Kidney epithelial cell (primary cell): Measurements from ENCODE around the gene MYO16. TPM values are rescaled to one million over a fixed set of nuclear protein-coding genes. Genes with fewer than 3 reads are reported as not detected.

Experiments used
- DNase-seq: peaks from one replicate; pipeline ENCODE4 v3.0.0-alpha.2; 2010; ENCODE audit warnings: low read depth
- H3K27me3 ChIP-seq: 2 replicates; pipeline ENCODE4 v1.6.0; 2011; ENCODE audit warnings: low read length; ENCODE audit not compliant: control insufficient read depth, insufficient read depth
- H3K36me3 ChIP-seq: 2 replicates; pipeline ENCODE4 v1.5.1; 2011; ENCODE audit warnings: low read length; ENCODE audit not compliant: control insufficient read depth, insufficient read depth
- H3K4me3 ChIP-seq: 2 replicates; pipeline ENCODE4 v1.5.1; 2011; ENCODE audit warnings: low read depth, mild to moderate bottlenecking, control low read depth, low read length
- total RNA-seq: library from RNA; depleted of rRNA; stranded (reverse); fragments of >200 nt; gene quantifications from 2 replicates; pipeline ENCODE4 v1.2.3, GENCODE V29; 2015
- TF ChIP-seq, protein P1 (sequence below): IDR thresholded peaks from 2 replicates; pipeline ENCODE4 v1.5.1; 2011; ENCODE audit warnings: mild to moderate bottlenecking, moderate library complexity, low read length, control low read depth, inconsistent platforms; ENCODE audit not compliant: insufficient read depth, poor library complexity, severe bottlenecking

The MYO16 gene
- total RNA-seq, 1 donor from 2014 or later: 0.38 TPM

DNA sequence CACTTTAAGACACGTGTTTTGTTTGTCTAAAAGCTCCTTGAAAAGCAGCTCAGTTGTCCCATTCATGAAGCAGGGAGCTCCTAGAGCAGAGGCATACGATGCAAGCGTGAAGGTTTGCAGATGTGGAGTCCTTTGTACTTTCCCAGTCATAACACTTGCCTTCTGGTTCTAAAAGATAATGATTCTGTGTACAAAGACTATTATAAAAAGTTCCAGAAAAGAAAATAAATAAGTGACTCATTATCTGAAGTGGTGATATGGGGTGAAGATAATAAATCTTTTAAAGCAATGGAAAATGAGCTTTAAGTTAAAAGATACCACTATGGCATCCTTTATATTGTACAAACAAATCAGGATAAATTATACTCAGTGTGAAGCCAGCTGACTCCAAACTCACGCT is 569.9 kb downstream of the MYO16 start:
- no peak for DNase-seq
- Histone ChIP-seq H3K4me3 (no peak overlapping the region), H3K27me3 (no peaks in the 10 kb centered on the region), H3K36me3 (no peaks in the 10 kb centered on the region)
- TF ChIP-seq, protein P1, sequence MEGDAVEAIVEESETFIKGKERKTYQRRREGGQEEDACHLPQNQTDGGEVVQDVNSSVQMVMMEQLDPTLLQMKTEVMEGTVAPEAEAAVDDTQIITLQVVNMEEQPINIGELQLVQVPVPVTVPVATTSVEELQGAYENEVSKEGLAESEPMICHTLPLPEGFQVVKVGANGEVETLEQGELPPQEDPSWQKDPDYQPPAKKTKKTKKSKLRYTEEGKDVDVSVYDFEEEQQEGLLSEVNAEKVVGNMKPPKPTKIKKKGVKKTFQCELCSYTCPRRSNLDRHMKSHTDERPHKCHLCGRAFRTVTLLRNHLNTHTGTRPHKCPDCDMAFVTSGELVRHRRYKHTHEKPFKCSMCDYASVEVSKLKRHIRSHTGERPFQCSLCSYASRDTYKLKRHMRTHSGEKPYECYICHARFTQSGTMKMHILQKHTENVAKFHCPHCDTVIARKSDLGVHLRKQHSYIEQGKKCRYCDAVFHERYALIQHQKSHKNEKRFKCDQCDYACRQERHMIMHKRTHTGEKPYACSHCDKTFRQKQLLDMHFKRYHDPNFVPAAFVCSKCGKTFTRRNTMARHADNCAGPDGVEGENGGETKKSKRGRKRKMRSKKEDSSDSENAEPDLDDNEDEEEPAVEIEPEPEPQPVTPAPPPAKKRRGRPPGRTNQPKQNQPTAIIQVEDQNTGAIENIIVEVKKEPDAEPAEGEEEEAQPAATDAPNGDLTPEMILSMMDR: no peak

DNA sequence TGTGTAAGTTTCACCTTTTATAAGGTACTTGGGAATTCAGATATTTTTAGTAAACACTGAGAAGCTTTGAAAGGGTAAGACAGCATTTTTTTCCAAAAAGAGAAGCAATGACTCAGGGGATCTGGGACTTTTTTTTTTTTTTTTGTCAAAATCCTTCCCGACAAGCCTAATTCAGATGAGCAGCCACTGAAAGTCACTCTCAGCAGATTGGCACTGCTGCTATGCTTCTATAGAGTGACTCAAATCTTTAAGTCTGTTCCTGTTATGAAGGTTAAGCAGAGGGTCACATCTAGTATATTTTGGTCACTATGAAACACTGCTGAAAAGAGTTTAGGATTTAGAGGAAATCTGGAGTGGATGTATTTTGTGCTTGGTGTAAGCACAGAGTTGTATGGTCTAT is 571.1 kb downstream of the MYO16 start:
- Histone ChIP-seq H3K4me3 (no peak overlapping the region), H3K27me3 (no peaks in the 10 kb centered on the region), H3K36me3 (no peaks in the 10 kb centered on the region)
- TF ChIP-seq, protein P1: no peak
- no peak for DNase-seq

DNA sequence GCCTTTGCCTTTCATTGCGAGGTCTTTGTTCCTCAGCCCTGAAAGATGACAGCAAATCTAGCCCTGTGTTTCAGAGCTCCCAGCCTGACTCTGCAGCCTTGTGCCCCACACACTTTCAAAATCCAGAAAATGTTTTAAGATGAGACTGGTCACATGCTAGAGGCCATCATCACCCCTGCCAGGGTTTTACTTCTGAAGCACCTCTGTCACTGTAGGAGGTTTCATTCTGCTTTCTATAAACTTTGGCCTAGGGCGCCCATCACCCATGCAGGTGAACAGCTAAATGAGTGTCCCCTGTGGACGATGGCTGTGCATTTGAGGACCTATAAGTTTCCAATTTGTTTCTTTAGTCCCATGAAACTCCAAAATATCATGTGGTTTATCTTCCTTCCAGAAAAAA is 574.2 kb downstream of the MYO16 start:
- DNase-seq: no peak
- TF ChIP-seq, protein P1: no peak
- H3K36me3 ChIP-seq: no peaks in the 10 kb centered on the region
- H3K4me3 ChIP-seq: no peak overlapping the region
- H3K27me3 ChIP-seq: no peaks in the 10 kb centered on the region

DNA sequence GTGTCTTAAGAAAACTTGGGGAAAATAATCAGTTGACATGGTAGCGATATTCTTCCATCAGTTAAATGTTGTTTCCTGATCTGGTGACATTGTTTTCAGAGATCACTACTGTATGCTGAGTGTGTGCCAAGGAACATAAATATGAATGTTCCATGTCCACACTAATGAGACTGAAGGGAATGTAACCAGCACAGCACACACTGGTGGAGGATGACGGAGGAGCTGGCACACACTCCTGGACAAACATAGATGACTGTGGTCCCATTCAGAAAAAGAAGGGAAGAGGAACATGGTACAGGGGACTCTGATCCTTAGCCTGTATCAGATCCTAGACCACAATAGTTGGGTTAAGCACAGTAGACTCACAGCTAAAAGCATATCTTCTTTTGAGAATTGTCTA is 574.8 kb downstream of the MYO16 start:
- Histone ChIP-seq H3K36me3 (no peaks in the 10 kb centered on the region), H3K4me3 (no peak overlapping the region), H3K27me3 (no peaks in the 10 kb centered on the region)
- TF ChIP-seq, protein P1: no peak
- no peak for DNase-seq

DNA sequence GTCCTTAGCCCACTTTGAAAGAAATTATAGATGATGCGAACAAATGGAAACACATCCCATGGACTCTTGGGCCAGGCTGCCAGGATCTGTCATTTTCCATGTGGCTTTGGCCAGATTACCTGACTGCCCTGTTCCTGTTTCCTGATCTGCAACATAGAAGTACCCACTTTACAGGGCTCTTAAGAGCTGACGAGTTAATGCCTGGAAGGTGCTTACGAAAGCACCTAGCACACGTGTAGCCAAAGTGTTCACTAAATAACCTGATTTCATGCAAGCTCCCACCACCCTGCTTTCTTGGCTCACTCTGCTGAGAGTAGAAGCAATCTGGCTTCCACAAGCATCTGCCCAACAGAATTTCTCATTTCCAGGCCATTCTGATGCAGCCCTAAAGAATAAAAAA is 575.2 kb downstream of the MYO16 start:
- no peaks in the 10 kb centered on the region for H3K27me3 ChIP-seq
- no peak overlapping the region for H3K4me3 ChIP-seq
- no peak for DNase-seq
- TF ChIP-seq, protein P1: no peak
- H3K36me3 ChIP-seq: no peaks in the 10 kb centered on the region

DNA sequence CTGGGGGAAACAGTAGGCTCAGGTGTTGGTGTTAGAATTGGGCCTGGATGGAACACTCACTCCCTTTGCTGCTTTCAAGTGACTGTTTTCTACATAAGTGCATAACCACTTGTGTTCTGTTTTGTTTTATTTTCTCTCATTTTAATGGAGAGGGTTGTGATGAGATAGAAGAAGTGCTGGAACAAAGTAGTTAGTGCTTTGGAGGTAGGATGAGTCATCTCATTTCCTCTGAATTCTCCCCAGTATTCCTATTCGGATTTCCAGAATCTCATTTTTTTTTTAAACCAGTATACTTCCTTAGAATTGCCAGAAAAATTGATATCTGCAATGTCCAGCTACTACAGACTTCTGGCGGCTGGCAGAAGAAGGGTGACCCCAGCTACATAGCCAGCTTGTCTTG is 575.9 kb downstream of the MYO16 start:
- H3K27me3 ChIP-seq: no peaks in the 10 kb centered on the region
- no peak overlapping the region for H3K4me3 ChIP-seq
- no peaks in the 10 kb centered on the region for H3K36me3 ChIP-seq
- DNase-seq: no peak
- TF ChIP-seq, protein P1: no peak
